ENCODE measurements around the gene CELF2. TPM values are rescaled to one million over a fixed set of nuclear protein-coding genes. Genes with fewer than 3 reads are reported as not detected.

Gene CELF2
- total and polyA plus RNA-seq, 2 of the 4 experiments (the other 2 are of a cell fraction), result 3.5 to 6.6 TPM

- Histone ChIP-seq H3K9me1 (ENCODE audit: insufficient read depth, low read length) (no peaks in the 10 kb centered on the region), H3K4me1 (ENCODE audit: control insufficient read depth, insufficient read depth, low read length) (no peaks in the 10 kb centered on the region), H3K23ac (ENCODE audit: low read depth, low read length) (no peak overlapping the region), H2BK120ac (ENCODE audit: low read depth, low read length) (no peak overlapping the region), H3K14ac (replicated peaks; ENCODE audit: low read depth, low read length) (no peak overlapping the region), H3K27me3 (ENCODE audit: control insufficient read depth, insufficient read depth, low read length) (no peaks in the 10 kb centered on the region), H3K79me1 (ENCODE audit: low read depth in 1 of 2, low read length in 2 of 2) (no peaks in the 10 kb centered on the region), H2AK9ac (replicated peaks; ENCODE audit: low read depth, low read length, poor library complexity) (no peak overlapping the region), H3K36me3 (ENCODE audit: control insufficient read depth, insufficient read depth, low read length) (no peaks in the 10 kb centered on the region), H4K20me1 (ENCODE audit: insufficient read depth, low read length) (no peaks in the 10 kb centered on the region), H2BK15ac (ENCODE audit: low read depth, low read length) (no peak overlapping the region), H2AFZ (replicated peaks; ENCODE audit: low read length, poor library complexity) (no peak overlapping the region), H3K4ac (ENCODE audit: low read depth, low read length) (no peak overlapping the region), H3K27ac (ENCODE audit: insufficient read depth, low read length) (no peak overlapping the region), H3K9me3 (ENCODE audit: control insufficient read depth, insufficient read depth, low read length) (no peaks in the 10 kb centered on the region), H3K18ac (ENCODE audit: low read depth, low read length) (no peak overlapping the region), H3K4me2 (ENCODE audit: low read depth, low read length) (no peak overlapping the region), H2AK5ac (ENCODE audit: low read depth, low read length) (no peak overlapping the region), H4K5ac (ENCODE audit: low read depth, low read length) (no peak overlapping the region), H3K56ac (ENCODE audit: extremely low read depth, insufficient read depth, low read length) (no peak overlapping the region), H3K9ac (ENCODE audit: low read depth, low read length) (no peak overlapping the region), H2BK20ac (ENCODE audit: low read depth, low read length) (no peak overlapping the region), H4K8ac (ENCODE audit: low read depth in 2 of 2, low read length in 2 of 2) (no peak overlapping the region), H4K91ac (ENCODE audit: insufficient read depth, low read depth, low read length) (no peak overlapping the region), H3K4me3 (ENCODE audit: insufficient read depth, low read depth, low read length) (no peak overlapping the region), H2BK5ac (ENCODE audit: low read depth, low read length, poor library complexity, severe bottlenecking) (no peak overlapping the region)
- ATAC-seq (ENCODE audit: low read depth) (no peak), DNase-seq (no peak)
- ChIA-PET CTCF (no interaction called here), POLR2A (ENCODE audit: unreplicated experiment) (no interaction called here)
- TF ChIP-seq POLR2A (IDR thresholded peaks at IDR 0.05; ENCODE audit: low read depth, low read length) (no peak), MAFK (IDR thresholded peaks at IDR 0.05; ENCODE audit: low read depth, low read length) (no peak), RFX5 (IDR thresholded peaks at IDR 0.05; ENCODE audit: low read depth, low read length) (no peak), CEBPB (IDR thresholded peaks at IDR 0.05; ENCODE audit: low read depth, low read length) (no peak), USF2 (IDR thresholded peaks at IDR 0.05; ENCODE audit: low read depth, low read length) (no peak), SMC3 (IDR thresholded peaks at IDR 0.05; ENCODE audit: low read depth, low read length) (no peak)
- intact Hi-C loops (cut with micrococcal nuclease), result no loop called here
- no TSS peak for BruUV-seq (replicated peaks)
- no CpG with 5 or more reads among the region's 7 CpGs for WGBS, 2 experiments (ENCODE audit: extremely low coverage in 2 of 2, insufficient read length in 1 of 2)
- dilution Hi-C loops (cut with HindIII; ENCODE audit: low sequenced_read_pairs, unreplicated experiment), result no loop called here
- in situ Hi-C loops (cut with MboI; ENCODE audit: low sequenced_read_pairs), result no loop called here
Measured at GRCh38 chr10:11212288-11213085, 194.8 kb downstream of the CELF2 start.
